Measurements from ENCODE around the gene SLC18B1. TPM values are rescaled to one million over a fixed set of nuclear protein-coding genes. Genes with fewer than 3 reads are reported as not detected.

The SLC18B1 gene
- total RNA-seq, 1 donor = 6.9 TPM

DNA sequence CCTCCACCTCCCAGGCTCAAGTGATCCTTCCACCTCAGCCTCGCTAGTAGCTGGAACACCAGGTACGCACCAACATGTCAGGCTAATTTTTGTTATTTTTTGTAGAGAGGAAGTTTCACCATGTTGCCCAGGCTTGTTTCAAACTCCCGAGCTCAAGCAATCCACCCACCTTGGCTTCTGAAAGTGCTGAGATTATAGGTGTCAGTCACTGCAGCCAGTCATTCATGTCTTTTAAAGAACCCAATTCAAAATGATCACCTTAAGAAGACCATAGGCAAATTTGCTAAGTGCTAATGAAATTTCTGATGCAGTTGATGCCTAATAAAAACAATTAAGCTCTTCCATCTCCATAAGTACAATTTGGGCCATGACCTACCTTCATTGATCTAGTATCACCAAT is 38.2 kb downstream of the SLC18B1 start:
- H4K20me1 ChIP-seq (ENCODE audit: insufficient read depth, low read length) = no peaks in the 10 kb centered on the region
- no peak overlapping the region for H3K4me3 ChIP-seq (ENCODE audit: insufficient read depth, low read length)
- H3K27me3 ChIP-seq (ENCODE audit: insufficient read depth, low read length) = peaks cover 7% of the 10 kb centered on the region
- no peak overlapping the region for H2AFZ ChIP-seq (ENCODE audit: low read length)
- H3K4me2 ChIP-seq (ENCODE audit: insufficient read depth, low read length) = no peak overlapping the region
- DNase-seq (ENCODE audit: insufficient read length, low spot score, missing footprints) = no peak
- TF ChIP-seq, protein P1, sequence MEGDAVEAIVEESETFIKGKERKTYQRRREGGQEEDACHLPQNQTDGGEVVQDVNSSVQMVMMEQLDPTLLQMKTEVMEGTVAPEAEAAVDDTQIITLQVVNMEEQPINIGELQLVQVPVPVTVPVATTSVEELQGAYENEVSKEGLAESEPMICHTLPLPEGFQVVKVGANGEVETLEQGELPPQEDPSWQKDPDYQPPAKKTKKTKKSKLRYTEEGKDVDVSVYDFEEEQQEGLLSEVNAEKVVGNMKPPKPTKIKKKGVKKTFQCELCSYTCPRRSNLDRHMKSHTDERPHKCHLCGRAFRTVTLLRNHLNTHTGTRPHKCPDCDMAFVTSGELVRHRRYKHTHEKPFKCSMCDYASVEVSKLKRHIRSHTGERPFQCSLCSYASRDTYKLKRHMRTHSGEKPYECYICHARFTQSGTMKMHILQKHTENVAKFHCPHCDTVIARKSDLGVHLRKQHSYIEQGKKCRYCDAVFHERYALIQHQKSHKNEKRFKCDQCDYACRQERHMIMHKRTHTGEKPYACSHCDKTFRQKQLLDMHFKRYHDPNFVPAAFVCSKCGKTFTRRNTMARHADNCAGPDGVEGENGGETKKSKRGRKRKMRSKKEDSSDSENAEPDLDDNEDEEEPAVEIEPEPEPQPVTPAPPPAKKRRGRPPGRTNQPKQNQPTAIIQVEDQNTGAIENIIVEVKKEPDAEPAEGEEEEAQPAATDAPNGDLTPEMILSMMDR (IDR thresholded peaks at IDR 0.05; ENCODE audit: extremely low read depth, low read depth, low read length) = no peak
- H3K79me2 ChIP-seq (ENCODE audit: insufficient read depth, low read length) = no peaks in the 10 kb centered on the region
- H3K4me1 ChIP-seq (ENCODE audit: insufficient read depth, low read length) = peaks cover 10% of the 10 kb centered on the region
- H3K9me3 ChIP-seq (ENCODE audit: low read depth, low read length) = no peaks in the 10 kb centered on the region
- H3K27ac ChIP-seq (ENCODE audit: low read depth, low read length) = no peak overlapping the region
- H3K36me3 ChIP-seq (ENCODE audit: insufficient read depth, low read length) = no peaks in the 10 kb centered on the region

DNA sequence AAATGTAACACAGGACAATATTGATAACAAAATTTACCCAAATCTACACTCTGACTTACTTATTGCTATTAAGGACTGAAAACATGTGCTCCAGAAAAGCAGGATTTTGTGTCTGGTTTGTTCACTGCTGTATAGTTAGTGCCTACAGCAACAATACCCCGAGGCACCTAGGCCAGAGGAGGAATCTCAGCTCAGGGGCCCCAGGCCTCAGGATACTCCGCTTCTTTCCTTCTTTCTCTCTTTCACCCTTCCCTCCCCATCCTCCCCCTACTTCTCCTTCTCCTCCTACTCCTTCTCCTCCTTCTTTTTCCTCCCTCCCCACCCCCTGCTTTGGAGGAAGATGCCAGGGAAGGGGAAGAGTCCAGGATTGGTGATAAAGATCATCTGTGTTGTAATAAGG is 39.7 kb downstream of the SLC18B1 start:
- Histone ChIP-seq H3K27ac (ENCODE audit: low read depth, low read length) (no peak overlapping the region), H3K79me2 (ENCODE audit: insufficient read depth, low read length) (no peaks in the 10 kb centered on the region), H3K36me3 (ENCODE audit: insufficient read depth, low read length) (no peaks in the 10 kb centered on the region), H3K4me2 (ENCODE audit: insufficient read depth, low read length) (no peak overlapping the region), H3K9me3 (ENCODE audit: low read depth, low read length) (no peaks in the 10 kb centered on the region), H2AFZ (ENCODE audit: low read length) (no peak overlapping the region), H3K4me1 (ENCODE audit: insufficient read depth, low read length) (no peaks in the 10 kb centered on the region), H3K27me3 (ENCODE audit: insufficient read depth, low read length) (peaks cover 7% of the 10 kb centered on the region), H3K4me3 (ENCODE audit: insufficient read depth, low read length) (no peak overlapping the region), H4K20me1 (ENCODE audit: insufficient read depth, low read length) (no peaks in the 10 kb centered on the region)
- DNase-seq (ENCODE audit: insufficient read length, low spot score, missing footprints) = no peak
- TF ChIP-seq, protein P1 (IDR thresholded peaks at IDR 0.05; ENCODE audit: extremely low read depth, low read depth, low read length) = no peak

DNA sequence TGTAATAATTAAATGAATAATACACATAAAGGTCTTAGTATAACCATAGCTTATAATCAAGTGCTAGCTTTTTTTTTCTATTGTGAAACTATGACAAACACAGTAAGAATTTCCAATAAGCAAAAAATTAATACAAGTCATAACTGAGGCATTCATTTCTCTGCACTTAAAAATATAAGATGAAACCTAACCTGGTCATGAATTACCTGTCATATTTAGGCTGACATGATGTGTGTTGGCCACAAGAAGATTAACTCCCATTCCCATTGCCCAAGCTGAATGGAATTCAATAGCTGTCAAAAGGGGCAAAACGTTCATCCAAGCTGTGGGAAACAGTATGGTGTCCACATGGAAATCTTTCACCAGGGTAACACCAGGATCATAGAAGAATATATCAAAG is 46.2 kb downstream of the SLC18B1 start:
- H2AFZ ChIP-seq (ENCODE audit: low read length) = no peak overlapping the region
- DNase-seq (ENCODE audit: insufficient read length, low spot score, missing footprints) = no peak
- H3K79me2 ChIP-seq (ENCODE audit: insufficient read depth, low read length) = no peaks in the 10 kb centered on the region
- no peaks in the 10 kb centered on the region for H3K4me1 ChIP-seq (ENCODE audit: insufficient read depth, low read length)
- no peaks in the 10 kb centered on the region for H4K20me1 ChIP-seq (ENCODE audit: insufficient read depth, low read length)
- no peaks in the 10 kb centered on the region for H3K36me3 ChIP-seq (ENCODE audit: insufficient read depth, low read length)
- TF ChIP-seq, protein P1 (IDR thresholded peaks at IDR 0.05; ENCODE audit: extremely low read depth, low read depth, low read length) = no peak
- H3K4me2 ChIP-seq (ENCODE audit: insufficient read depth, low read length) = no peak overlapping the region
- H3K9me3 ChIP-seq (ENCODE audit: low read depth, low read length) = no peaks in the 10 kb centered on the region
- peaks cover 7% of the 10 kb centered on the region for H3K27me3 ChIP-seq (ENCODE audit: insufficient read depth, low read length)
- H3K4me3 ChIP-seq (ENCODE audit: insufficient read depth, low read length) = no peak overlapping the region
- H3K27ac ChIP-seq (ENCODE audit: low read depth, low read length) = no peak overlapping the region

DNA sequence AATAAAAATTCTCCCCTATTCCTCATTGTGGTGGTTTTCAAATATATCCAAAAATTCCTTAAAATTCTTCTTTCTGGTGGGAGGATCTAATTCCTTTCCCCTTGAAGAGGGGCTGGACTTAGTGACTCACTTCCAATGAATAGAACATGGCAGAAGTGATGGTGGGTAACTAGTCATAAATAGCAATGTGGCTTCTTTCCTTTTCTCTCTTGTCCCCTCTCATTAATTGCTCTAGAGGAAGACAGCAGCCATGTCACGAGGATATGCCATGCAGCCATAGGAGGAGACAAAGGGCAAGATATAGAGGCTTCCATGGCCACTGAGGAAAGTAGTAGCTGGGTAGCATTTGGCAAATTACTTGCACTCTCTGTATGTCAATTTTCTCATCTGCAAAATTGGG is 46.6 kb downstream of the SLC18B1 start:
- Histone ChIP-seq H3K4me3 (ENCODE audit: insufficient read depth, low read length) (no peak overlapping the region), H3K27ac (ENCODE audit: low read depth, low read length) (no peak overlapping the region), H3K27me3 (ENCODE audit: insufficient read depth, low read length) (peaks cover 7% of the 10 kb centered on the region), H3K4me1 (ENCODE audit: insufficient read depth, low read length) (no peaks in the 10 kb centered on the region), H3K79me2 (ENCODE audit: insufficient read depth, low read length) (no peaks in the 10 kb centered on the region), H4K20me1 (ENCODE audit: insufficient read depth, low read length) (no peaks in the 10 kb centered on the region), H2AFZ (ENCODE audit: low read length) (no peak overlapping the region), H3K4me2 (ENCODE audit: insufficient read depth, low read length) (no peak overlapping the region), H3K36me3 (ENCODE audit: insufficient read depth, low read length) (no peaks in the 10 kb centered on the region), H3K9me3 (ENCODE audit: low read depth, low read length) (no peaks in the 10 kb centered on the region)
- TF ChIP-seq, protein P1 (IDR thresholded peaks at IDR 0.05; ENCODE audit: extremely low read depth, low read depth, low read length) = no peak
- DNase-seq (ENCODE audit: insufficient read length, low spot score, missing footprints) = no peak

Data from osteoblast (primary cell).